C4-2B (cell line): Measurements from ENCODE around the gene DGCR8.

ENCODE experiments used
- CTCF ChIP-seq: fragments of 450-650 bp; conservative IDR thresholded peaks from 2 replicates; pipeline ENCODE4 v1.5.1; 2017; ENCODE audit warnings: mild to moderate bottlenecking
- ZFX ChIP-seq: fragments of 450-650 bp; IDR thresholded peaks from 2 replicates; pipeline ENCODE4 v1.6.1; 2017

GRCh38 chr22:20062043-20062765 is 17.8 kb upstream of the DGCR8 start:
- TF ChIP-seq CTCF = no peak
- TF ChIP-seq ZFX = no peak
